ENCODE data around the gene STAU1.
"Not testable (repeated sequence)": the region's sequence is repeated elsewhere in the genome, so short reads cannot be mapped to it uniquely, and the experiment has no call there.

STAU1 gene

DNA sequence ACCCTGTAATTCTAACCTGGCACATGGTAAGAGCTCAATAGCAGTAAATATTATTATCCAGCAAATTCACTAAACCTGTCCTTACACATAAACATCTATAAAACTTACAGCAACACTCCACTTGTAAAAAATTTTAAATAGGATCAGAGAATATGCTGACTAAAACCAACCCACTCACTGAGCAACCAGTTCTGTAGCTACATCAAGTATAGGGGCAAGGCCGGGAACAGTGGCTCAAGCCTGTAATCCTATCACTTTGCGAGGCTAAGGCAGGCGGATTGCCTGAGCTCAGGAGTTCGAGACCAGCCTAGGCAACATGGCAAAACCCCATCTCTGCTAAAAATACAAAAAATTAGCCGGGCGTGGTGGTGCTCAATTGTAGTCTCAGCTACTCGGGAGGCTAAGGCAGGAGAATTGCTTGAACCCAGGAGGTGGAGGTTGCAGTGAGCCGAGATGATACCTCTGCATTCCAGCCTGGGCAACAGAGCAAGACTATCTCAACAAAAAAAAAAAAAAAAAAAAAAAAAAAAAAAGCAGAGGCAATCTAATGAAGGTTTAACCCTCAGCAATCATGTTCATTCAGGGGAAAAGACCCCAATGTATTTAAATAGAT is 6.8 kb downstream of the STAU1 start:
- H3K27me3 Mint-ChIP-seq: no peaks in the 10 kb centered on the region
- H3K36me3 Mint-ChIP-seq: peaks cover 9% of the 10 kb centered on the region
- peak overlapping the region; percentile 8 for H3K4me3 Mint-ChIP-seq
- H3K9me3 Mint-ChIP-seq: no peaks in the 10 kb centered on the region
- peaks cover 78% of the 10 kb centered on the region for H3K4me1 Mint-ChIP-seq
- peak overlapping the region; percentile 81 for H3K27ac Mint-ChIP-seq

DNA sequence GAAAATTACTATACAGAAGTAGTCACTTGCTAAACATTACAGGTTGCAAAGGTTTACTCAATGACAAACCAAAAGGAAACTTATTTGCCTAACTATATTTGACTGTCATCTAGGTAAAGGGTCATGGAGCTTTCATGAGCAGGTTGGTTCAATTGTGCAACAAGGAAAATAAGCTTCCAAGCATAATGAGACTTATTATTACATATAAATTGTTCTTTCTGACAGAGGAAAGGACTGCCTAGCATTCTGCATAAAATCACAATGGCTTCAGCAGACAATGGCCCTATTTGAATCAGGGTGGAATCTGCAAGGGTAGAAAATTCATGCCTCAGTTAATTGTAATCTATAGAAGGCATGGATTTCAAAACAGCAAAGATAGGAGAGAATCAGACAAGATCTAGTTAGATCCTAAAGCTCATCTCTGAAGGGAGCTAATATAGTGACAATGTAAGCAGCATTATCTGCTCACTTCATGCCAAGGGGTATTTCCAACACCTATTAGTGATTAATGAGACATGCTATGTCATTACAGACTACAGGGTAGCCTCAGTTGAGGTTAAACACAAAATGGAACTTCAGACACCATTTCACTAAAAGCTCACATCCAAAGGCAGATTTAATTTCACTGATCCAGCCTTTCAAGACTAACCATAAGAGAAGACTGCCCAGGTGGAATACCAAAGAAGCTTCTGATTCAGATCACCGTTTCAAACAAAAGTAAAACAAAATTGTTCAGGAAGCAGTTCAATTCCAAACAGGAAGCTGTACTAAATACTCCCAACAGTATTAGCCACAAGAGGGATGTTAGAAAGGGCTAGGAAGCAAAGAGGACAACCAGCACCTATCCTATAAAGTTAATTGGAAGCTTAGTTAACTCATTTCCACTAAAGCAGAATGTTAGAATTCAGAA is 8.5 kb downstream of the STAU1 start:
- no peaks in the 10 kb centered on the region for H3K9me3 Mint-ChIP-seq
- peaks cover 4% of the 10 kb centered on the region for H3K36me3 Mint-ChIP-seq
- H3K27me3 Mint-ChIP-seq: no peaks in the 10 kb centered on the region
- H3K4me1 Mint-ChIP-seq: peaks cover 67% of the 10 kb centered on the region
- H3K4me3 Mint-ChIP-seq: peak overlapping the region; percentile 60
- peak overlapping the region; percentile 93 for H3K27ac Mint-ChIP-seq

- Mint-ChIP-seq H3K4me1 (peaks cover 51% of the 10 kb centered on the region), H3K27me3 (no peaks in the 10 kb centered on the region), H3K9me3 (no peaks in the 10 kb centered on the region), H3K36me3 (peaks cover 18% of the 10 kb centered on the region), H3K4me3 (no peak overlapping the region), H3K27ac (no peak overlapping the region)
Measured at GRCh38 chr20:49174183-49174582, 14.0 kb downstream of the STAU1 start.

DNA sequence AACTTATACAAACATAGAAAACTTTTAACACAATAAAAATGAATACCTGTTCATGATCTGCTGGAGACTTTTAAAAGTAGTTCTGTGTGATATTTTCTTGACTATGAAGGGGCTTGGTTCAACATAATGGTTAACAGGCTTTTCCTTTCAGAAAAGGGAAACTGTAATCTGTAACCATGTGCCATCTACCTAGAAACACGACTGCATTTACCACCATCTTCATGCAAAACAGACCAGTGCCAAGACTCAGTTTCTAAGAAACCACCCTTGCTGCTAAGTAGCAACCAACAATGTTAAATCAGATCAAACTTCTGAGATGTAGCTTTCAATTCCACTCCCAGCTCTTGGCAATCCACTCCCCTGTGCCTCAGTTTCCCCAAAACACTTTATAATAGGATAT is 15.7 kb downstream of the STAU1 start:
- Mint-ChIP-seq H3K36me3 (peaks cover 15% of the 10 kb centered on the region), H3K4me3 (no peak overlapping the region), H3K27ac (no peak overlapping the region), H3K27me3 (no peaks in the 10 kb centered on the region), H3K4me1 (peaks cover 55% of the 10 kb centered on the region), H3K9me3 (no peaks in the 10 kb centered on the region)

DNA sequence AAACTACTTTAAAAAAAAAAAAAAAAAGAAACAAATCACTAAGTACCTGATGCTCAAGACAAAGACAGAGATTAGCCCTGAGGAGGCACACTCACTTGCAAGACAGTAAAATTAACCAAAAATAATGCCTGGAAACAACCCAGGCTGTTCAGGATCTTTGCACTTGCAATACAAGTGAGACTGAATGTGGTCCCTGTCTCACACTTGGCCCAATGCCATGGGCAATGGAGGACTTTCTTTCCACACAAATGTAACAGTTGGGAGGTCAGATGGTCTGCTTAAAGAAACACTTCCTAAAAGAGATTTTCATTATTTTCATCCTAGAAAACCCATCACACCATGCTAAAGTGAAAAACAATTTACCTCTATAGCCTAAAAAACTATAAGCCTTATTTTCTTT is 16.2 kb downstream of the STAU1 start:
- Mint-ChIP-seq H3K4me3 (no peak overlapping the region), H3K36me3 (peaks cover 15% of the 10 kb centered on the region), H3K27ac (no peak overlapping the region), H3K27me3 (no peaks in the 10 kb centered on the region), H3K9me3 (no peaks in the 10 kb centered on the region), H3K4me1 (peaks cover 60% of the 10 kb centered on the region)

DNA sequence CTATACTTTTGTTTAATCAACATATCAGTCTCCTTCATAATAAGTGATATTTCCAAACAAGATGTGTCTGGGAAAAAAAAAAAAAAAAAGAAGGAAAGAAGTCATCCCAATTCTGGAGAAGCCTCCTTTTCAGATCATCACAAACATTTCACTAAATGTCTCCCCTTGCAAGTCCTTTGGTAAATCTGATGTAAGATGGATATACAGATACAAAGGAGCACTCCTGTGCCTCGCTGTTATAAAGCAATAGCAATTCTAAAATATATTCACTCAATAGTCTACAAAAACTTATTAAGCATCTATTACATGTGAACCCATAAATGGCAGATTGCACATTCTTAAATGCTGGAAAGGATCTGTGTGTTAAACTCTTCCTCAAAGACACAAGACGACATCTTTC is 17.4 kb downstream of the STAU1 start:
- H3K4me3 Mint-ChIP-seq: no peak overlapping the region
- H3K27ac Mint-ChIP-seq: no peak overlapping the region
- peaks cover 20% of the 10 kb centered on the region for H3K36me3 Mint-ChIP-seq
- H3K4me1 Mint-ChIP-seq: peaks cover 68% of the 10 kb centered on the region
- H3K9me3 Mint-ChIP-seq: no peaks in the 10 kb centered on the region
- no peaks in the 10 kb centered on the region for H3K27me3 Mint-ChIP-seq

DNA sequence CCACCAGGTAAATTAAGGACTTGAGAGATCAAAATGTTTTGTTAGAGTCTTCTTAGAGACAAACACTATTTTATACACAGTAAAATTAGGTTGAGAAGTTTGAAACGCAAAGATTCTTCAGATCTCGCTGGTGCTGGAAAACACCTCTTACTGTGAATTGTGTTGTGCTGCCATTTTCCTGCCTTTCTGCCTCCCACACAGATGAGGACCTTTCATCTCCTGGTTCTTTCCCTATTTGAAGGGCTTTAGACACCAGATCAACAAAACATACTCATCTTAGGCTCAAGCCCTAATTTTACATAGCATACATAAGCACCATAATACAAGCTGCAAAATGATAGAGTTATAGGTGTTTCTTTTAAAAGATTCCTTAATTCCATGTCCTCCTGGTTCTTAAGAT is 18.6 kb downstream of the STAU1 start:
- Mint-ChIP-seq H3K4me1 (peaks cover 74% of the 10 kb centered on the region), H3K27ac (peak overlapping the region; percentile 76), H3K4me3 (peak overlapping the region; percentile 20), H3K27me3 (no peaks in the 10 kb centered on the region), H3K36me3 (peaks cover 20% of the 10 kb centered on the region), H3K9me3 (no peaks in the 10 kb centered on the region)

GRCh38 chr20:49168864-49169263 is 19.3 kb downstream of the STAU1 start:
- H3K4me3 Mint-ChIP-seq, H3K27me3 Mint-ChIP-seq, H3K9me3 Mint-ChIP-seq, H3K27ac Mint-ChIP-seq: not testable (repeated sequence)
- peaks cover 71% of the 10 kb centered on the region for H3K4me1 Mint-ChIP-seq
- H3K36me3 Mint-ChIP-seq: peaks cover 20% of the 10 kb centered on the region

- H3K27ac Mint-ChIP-seq: peak overlapping the region; percentile 93
- H3K9me3 Mint-ChIP-seq: no peaks in the 10 kb centered on the region
- peaks cover 66% of the 10 kb centered on the region for H3K4me1 Mint-ChIP-seq
- H3K36me3 Mint-ChIP-seq: peaks cover 17% of the 10 kb centered on the region
- no peaks in the 10 kb centered on the region for H3K27me3 Mint-ChIP-seq
- H3K4me3 Mint-ChIP-seq: peak overlapping the region; percentile 52
Measured at GRCh38 chr20:49167811-49168507, 20.2 kb downstream of the STAU1 start.

GRCh38 chr20:49166534-49167449 is 21.3 kb downstream of the STAU1 start:
- Mint-ChIP-seq H3K36me3 (peaks cover 14% of the 10 kb centered on the region), H3K27ac (peak overlapping the region; percentile 86), H3K27me3 (no peaks in the 10 kb centered on the region), H3K4me1 (peaks cover 68% of the 10 kb centered on the region), H3K4me3 (peak overlapping the region; percentile 73), H3K9me3 (no peaks in the 10 kb centered on the region)

DNA sequence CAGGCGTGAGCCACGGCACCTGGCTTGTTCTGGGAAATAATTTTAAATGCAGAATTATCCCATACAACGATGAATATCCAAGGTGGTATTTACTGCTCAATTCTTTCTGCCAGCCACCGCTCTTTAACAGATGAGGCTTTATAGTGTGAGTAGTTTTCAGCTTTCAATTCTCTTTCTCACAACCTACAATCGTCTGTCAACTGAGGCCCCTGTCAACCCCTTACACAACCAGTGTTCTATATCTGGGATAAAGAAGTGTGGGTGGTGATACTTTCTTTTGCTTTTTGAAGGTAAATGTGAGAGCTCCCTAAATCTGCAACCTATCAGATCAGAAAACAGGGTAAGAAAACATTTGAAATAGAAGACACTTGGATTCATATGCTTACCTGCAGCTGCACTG is 22.5 kb downstream of the STAU1 start:
- Mint-ChIP-seq H3K36me3 (peaks cover 12% of the 10 kb centered on the region), H3K27me3 (no peaks in the 10 kb centered on the region), H3K4me1 (peaks cover 71% of the 10 kb centered on the region), H3K4me3 (peak overlapping the region; percentile 75), H3K27ac (peak overlapping the region; percentile 86), H3K9me3 (no peaks in the 10 kb centered on the region)

- Mint-ChIP-seq H3K4me1 (peaks cover 66% of the 10 kb centered on the region), H3K4me3 (no peak overlapping the region), H3K36me3 (peaks cover 14% of the 10 kb centered on the region), H3K27me3 (no peaks in the 10 kb centered on the region), H3K27ac (no peak overlapping the region), H3K9me3 (no peaks in the 10 kb centered on the region)
Measured at GRCh38 chr20:49163696-49164095, 24.4 kb downstream of the STAU1 start.

- no peaks in the 10 kb centered on the region for H3K9me3 Mint-ChIP-seq
- H3K27me3 Mint-ChIP-seq: no peaks in the 10 kb centered on the region
- peaks cover 11% of the 10 kb centered on the region for H3K36me3 Mint-ChIP-seq
- no peak overlapping the region for H3K4me3 Mint-ChIP-seq
- H3K4me1 Mint-ChIP-seq: peaks cover 49% of the 10 kb centered on the region
- peak overlapping the region; percentile 51 for H3K27ac Mint-ChIP-seq
Measured at GRCh38 chr20:49161428-49162152, 26.5 kb downstream of the STAU1 start.

- no peaks in the 10 kb centered on the region for H3K9me3 Mint-ChIP-seq
- H3K4me3 Mint-ChIP-seq: peak overlapping the region; percentile 62
- no peaks in the 10 kb centered on the region for H3K27me3 Mint-ChIP-seq
- peaks cover 46% of the 10 kb centered on the region for H3K4me1 Mint-ChIP-seq
- H3K27ac Mint-ChIP-seq: peak overlapping the region; percentile 90
- peaks cover 7% of the 10 kb centered on the region for H3K36me3 Mint-ChIP-seq
Measured at GRCh38 chr20:49160057-49160929, 27.8 kb downstream of the STAU1 start.
